Keratinocyte (primary cell): Measurements from ENCODE around the gene ZNF107.
A peak's percentile ranks its signal among the peaks of the same experiment; 100 is the strongest.

Experiments
- EZH2 ChIP-seq: IDR thresholded peaks from one replicate; pipeline ENCODE4 v1.6.1; 2012; ENCODE audit warnings: inconsistent platforms, mild to moderate bottlenecking, low read length, moderate library complexity
- TF ChIP-seq, protein P1 (sequence below), 3 experiments: IDR thresholded peaks in 1 of 3; conservative IDR thresholded peaks in 1 of 3; optimal IDR thresholded peaks in 1 of 3; 2 replicates in 2 of 3; 3 replicates in 1 of 3; pipeline versions ENCODE3 to v1.5.1; 2011; ENCODE audit warnings: low read length in 3 of 3, mild to moderate bottlenecking in 3 of 3, moderate library complexity in 2 of 3, control low read depth in 1 of 3, inconsistent platforms in 1 of 3; ENCODE audit not compliant: insufficient read depth in 2 of 3; ENCODE audit errors: extremely low read depth in 1 of 3

DNA sequence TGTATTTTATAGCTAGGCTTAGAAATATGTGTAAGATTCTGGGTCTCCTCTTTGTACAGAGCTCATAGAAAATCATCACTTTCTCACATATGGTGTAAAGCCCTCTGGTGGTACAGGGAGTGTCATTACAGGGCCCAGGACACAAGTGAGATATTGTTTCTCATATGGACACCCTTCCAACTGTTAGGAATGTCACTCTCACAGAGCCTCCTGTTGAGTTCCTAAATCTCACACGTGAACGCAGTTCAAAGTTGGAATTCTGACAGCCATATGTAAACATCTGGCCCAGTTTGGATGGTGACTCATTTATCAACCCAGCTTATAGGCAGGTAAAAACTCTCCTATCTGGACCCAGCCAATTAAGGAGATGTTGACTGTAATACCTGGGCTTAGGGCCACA lies 35.4 kb upstream of the ZNF107 start:
- TF ChIP-seq, protein P1, sequence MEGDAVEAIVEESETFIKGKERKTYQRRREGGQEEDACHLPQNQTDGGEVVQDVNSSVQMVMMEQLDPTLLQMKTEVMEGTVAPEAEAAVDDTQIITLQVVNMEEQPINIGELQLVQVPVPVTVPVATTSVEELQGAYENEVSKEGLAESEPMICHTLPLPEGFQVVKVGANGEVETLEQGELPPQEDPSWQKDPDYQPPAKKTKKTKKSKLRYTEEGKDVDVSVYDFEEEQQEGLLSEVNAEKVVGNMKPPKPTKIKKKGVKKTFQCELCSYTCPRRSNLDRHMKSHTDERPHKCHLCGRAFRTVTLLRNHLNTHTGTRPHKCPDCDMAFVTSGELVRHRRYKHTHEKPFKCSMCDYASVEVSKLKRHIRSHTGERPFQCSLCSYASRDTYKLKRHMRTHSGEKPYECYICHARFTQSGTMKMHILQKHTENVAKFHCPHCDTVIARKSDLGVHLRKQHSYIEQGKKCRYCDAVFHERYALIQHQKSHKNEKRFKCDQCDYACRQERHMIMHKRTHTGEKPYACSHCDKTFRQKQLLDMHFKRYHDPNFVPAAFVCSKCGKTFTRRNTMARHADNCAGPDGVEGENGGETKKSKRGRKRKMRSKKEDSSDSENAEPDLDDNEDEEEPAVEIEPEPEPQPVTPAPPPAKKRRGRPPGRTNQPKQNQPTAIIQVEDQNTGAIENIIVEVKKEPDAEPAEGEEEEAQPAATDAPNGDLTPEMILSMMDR (optimal IDR thresholded peaks at IDR 0.05 in 1 of 3, IDR thresholded peaks at IDR 0.05 in 1 of 3, conservative IDR thresholded peaks at IDR 0.05 in 1 of 3; ENCODE audit: extremely low read depth in 1 of 3, insufficient read depth in 2 of 3, low read length in 3 of 3): peak; percentile 23 to 50 (median 39)
- TF ChIP-seq EZH2: no peak
